GM19239 (cell line): Measurements from ENCODE around the gene ASB16.
"Not testable (repeated sequence)": the region's sequence is repeated elsewhere in the genome, so short reads cannot be mapped to it uniquely, and the experiment has no call there.

Source experiments
- DNase-seq: peaks from one replicate; pipeline ENCODE4 v3.0.0; 2011; ENCODE audit warnings: low spot score; ENCODE audit not compliant: insufficient read length
- FAIRE-seq: peaks from 2 replicates; lab custom pipeline; 2011; peaks lifted over from hg19 to GRCh38; lab: Jason Lieb, UNC

The ASB16 gene

GRCh38 chr17:44146375-44147346, 23.8 kb upstream of the ASB16 start:
- DNase-seq = no peak
- FAIRE-seq = no peak

GRCh38 chr17:44147812-44148211, 22.7 kb upstream of the ASB16 start:
- FAIRE-seq (no peak), DNase-seq (no peak)

- DNase-seq, FAIRE-seq: not testable (repeated sequence)
Measured at GRCh38 chr17:44149066-44149465, 21.4 kb upstream of the ASB16 start.

GRCh38 chr17:44149750-44150329, 20.7 kb upstream of the ASB16 start:
- FAIRE-seq = no peak
- DNase-seq = no peak

GRCh38 chr17:44152875-44153274, 17.6 kb upstream of the ASB16 start:
- DNase-seq (no peak), FAIRE-seq (no peak)

GRCh38 chr17:44155488-44155887, 15.0 kb upstream of the ASB16 start:
- FAIRE-seq (no peak), DNase-seq (no peak)

GRCh38 chr17:44159519-44160210, 10.8 kb upstream of the ASB16 start:
- no peak for DNase-seq
- FAIRE-seq = no peak

GRCh38 chr17:44164476-44164875, 6.0 kb upstream of the ASB16 start:
- DNase-seq (no peak), FAIRE-seq (no peak)

GRCh38 chr17:44167181-44167861, 3.2 kb upstream of the ASB16 start:
- DNase-seq (no peak), FAIRE-seq (no peak)

- FAIRE-seq = no peak
- no peak for DNase-seq
Measured at GRCh38 chr17:44170135-44170498, 387 bp upstream of the ASB16 start.

GRCh38 chr17:44171931-44172455, 1.5 kb downstream of the ASB16 start:
- no peak for DNase-seq
- FAIRE-seq = no peak

- FAIRE-seq = no peak
- no peak for DNase-seq
Measured at GRCh38 chr17:44174427-44174826, 3.9 kb downstream of the ASB16 start.

GRCh38 chr17:44176257-44176656, 5.8 kb downstream of the ASB16 start:
- DNase-seq (no peak), FAIRE-seq (no peak)

GRCh38 chr17:44176671-44177501, 6.4 kb downstream of the ASB16 start:
- FAIRE-seq = no peak
- DNase-seq = no peak

- DNase-seq (no peak), FAIRE-seq (no peak)
Measured at GRCh38 chr17:44177640-44178039, 7.1 kb downstream of the ASB16 start.

- DNase-seq (no peak), FAIRE-seq (no peak)
Measured at GRCh38 chr17:44178133-44178532, 7.6 kb downstream of the ASB16 start.

GRCh38 chr17:44183024-44183423, 12.5 kb downstream of the ASB16 start:
- DNase-seq (no peak), FAIRE-seq (no peak)

GRCh38 chr17:44184212-44184810, 13.8 kb downstream of the ASB16 start:
- FAIRE-seq = no peak

More at GRCh38 chr17:44184212-44184810, 13.8 kb downstream of the ASB16 start:
- no peak for DNase-seq
